B cell (primary cell): ENCODE results near the gene MAN2B2. TPM values are rescaled to one million over a fixed set of nuclear protein-coding genes. Genes with fewer than 3 reads are reported as not detected.

Source experiments
- ATAC-seq: fragments of 200-7000 bp; cut with Tn5 transposase; one replicate; pipeline ENCODE4 v1.10.0; 2021; ENCODE audit warnings: low read depth, mild to moderate bottlenecking, moderate number of reproducible peaks, moderate library complexity
- CTCF ChIA-PET: fragments of 350-600 bp; sonication (Branson Sonifier 250); formaldehyde crosslinking; loops from one replicate; lab custom pipeline; 2021; ENCODE audit warnings: antibody characterized with exemption, inconsistent platforms; lab: Charles Lee
- POLR2A ChIA-PET: fragments of 350-600 bp; sonication (Branson Sonifier 250); formaldehyde crosslinking; loops from one replicate; lab custom pipeline; 2021; ENCODE audit warnings: antibody characterized with exemption; lab: Charles Lee
- DNase-seq: peaks from one replicate; pipeline ENCODE4 v3.0.0; 2013
- H2AFZ ChIP-seq: 2 replicates; pipeline ENCODE4 v1.6.1; 2012; ENCODE audit warnings: mild to moderate bottlenecking, low read depth, low read length; ENCODE audit not compliant: insufficient read depth, poor library complexity, severe bottlenecking
- H3K27ac ChIP-seq, 2 donors: 1 replicate in 1 of 2; 2 replicates in 1 of 2; pipeline ENCODE4 v1.5.1; 2012 to 2013; ENCODE audit warnings: low read length in 2 of 2, mild to moderate bottlenecking in 2 of 2, moderate library complexity in 1 of 2
- H3K27me3 ChIP-seq, 4 experiments: fragments of 200-600 bp in 1 of 4; sonication (generic) in 1 of 4; replicated peaks in 1 of 4; 1 replicate in 2 of 4; 2 replicates in 2 of 4; pipeline versions ENCODE4 v1.6.1 to v1.7.0; 2013 to 2016; ENCODE audit warnings: low read length in 3 of 4, mild to moderate bottlenecking in 2 of 4, mixed read lengths in 1 of 4, moderate library complexity in 1 of 4; ENCODE audit not compliant: insufficient read depth in 4 of 4, control insufficient read depth in 3 of 4; ENCODE audit errors: control extremely low read depth in 1 of 4
- H3K36me3 ChIP-seq, 2 experiments: replicated peaks in 1 of 2; 1 replicate in 1 of 2; 2 replicates in 1 of 2; pipeline versions ENCODE4 v1.6.1 to v1.7.1; 2013; ENCODE audit warnings: low read length in 1 of 2; ENCODE audit not compliant: insufficient read depth in 2 of 2, control insufficient read depth in 1 of 2; ENCODE audit errors: control extremely low read depth in 1 of 2, extremely low read depth in 1 of 2
- H3K4me1 ChIP-seq, 2 donors: fragments of 200-600 bp in 1 of 2; sonication (generic) in 1 of 2; 1 replicate in 1 of 2; 2 replicates in 1 of 2; pipeline versions ENCODE4 v1.5.1 to v1.6.1; 2013 to 2017; ENCODE audit warnings: low read length in 2 of 2; ENCODE audit not compliant: control insufficient read depth in 2 of 2, insufficient read depth in 2 of 2
- H3K4me2 ChIP-seq: replicated peaks from 2 replicates; pipeline ENCODE3; 2012; ENCODE audit warnings: mild to moderate bottlenecking, low read depth, low read length; ENCODE audit not compliant: poor library complexity, severe bottlenecking
- H3K4me3 ChIP-seq, 5 experiments: fragments of 200-600 bp in 1 of 5; sonication (generic) in 1 of 5; 1 replicate in 3 of 5; 2 replicates in 2 of 5; pipeline versions ENCODE4 v1.5.1 to v1.7.0; 2011 to 2016; ENCODE audit warnings: low read length in 4 of 5, mild to moderate bottlenecking in 4 of 5, low read depth in 2 of 5, control low read depth in 1 of 5, moderate library complexity in 1 of 5; ENCODE audit not compliant: insufficient read depth in 1 of 5; ENCODE audit errors: control extremely low read depth in 1 of 5, extremely low read depth in 1 of 5
- H3K79me2 ChIP-seq: fragments of 200-600 bp; sonication (generic); one replicate; pipeline ENCODE4 v1.6.0; 2016; ENCODE audit warnings: low read length; ENCODE audit not compliant: control insufficient read depth, insufficient read depth
- H3K9ac ChIP-seq: fragments of 200-600 bp; sonication (generic); 2 replicates; pipeline ENCODE4 v1.6.1; 2017; ENCODE audit warnings: mild to moderate bottlenecking, low read length, moderate library complexity
- H3K9me3 ChIP-seq, 3 donors: one replicate each; pipeline versions ENCODE4 v1.6.1 to v1.7.1; 2013; ENCODE audit warnings: low read length in 2 of 3; ENCODE audit not compliant: control insufficient read depth in 2 of 3, insufficient read depth in 1 of 3; ENCODE audit errors: control extremely low read depth in 1 of 3
- H4K20me1 ChIP-seq: 2 replicates; pipeline ENCODE4 v1.6.0; 2012; ENCODE audit warnings: mild to moderate bottlenecking, low read length; ENCODE audit not compliant: insufficient read depth, control insufficient read depth, poor library complexity, severe bottlenecking
- H3K27ac Mint-ChIP-seq: one replicate; pipeline ENCODE4 v1.8.0; 2021; ENCODE audit warnings: mixed read lengths
- H3K27me3 Mint-ChIP-seq: one replicate; pipeline ENCODE4 v1.8.0; 2021; ENCODE audit warnings: mixed read lengths
- H3K4me1 Mint-ChIP-seq: one replicate; pipeline ENCODE4 v1.8.0; 2021; ENCODE audit warnings: mixed read lengths
- H3K4me3 Mint-ChIP-seq: one replicate; pipeline ENCODE4 v1.8.0; 2021; ENCODE audit warnings: mixed read lengths
- H3K9me3 Mint-ChIP-seq: one replicate; pipeline ENCODE4 v1.8.0; 2022; ENCODE audit warnings: mixed read lengths; ENCODE audit not compliant: insufficient read depth
- EZH2 ChIP-seq: IDR thresholded peaks from 2 replicates; pipeline ENCODE4 v1.6.1; 2012; ENCODE audit warnings: borderline replicate concordance, low read depth, mild to moderate bottlenecking, moderate library complexity, low read length; ENCODE audit not compliant: insufficient read depth, poor library complexity, severe bottlenecking
- WGBS: methylation state at CpG from one replicate; pipeline ENCODE4 v1.1.5; 2013; ENCODE audit warnings: missing lambda C conversion rate; ENCODE audit not compliant: insufficient coverage; 5-methylcytosine and 5-hydroxymethylcytosine counted together
- intact Hi-C: fragments of 100-400 bp; cut with micrococcal nuclease; formaldehyde crosslinking; loops from one replicate; pipeline ENCODE4 v1.10.0; 2022
- polyA plus RNA-seq: library from polyadenylated mRNA; depleted of rRNA; stranded (reverse); fragments of >200 nt; gene quantifications from 2 replicates; pipeline ENCODE4 v1.2.3, GENCODE V29; 2012
- total RNA-seq, 2 donors: library from RNA; stranded (reverse); fragments of 120-200 nt in 1 of 2; gene quantifications; 1 replicate in 1 of 2; 2 replicates in 1 of 2; pipeline versions ENCODE4 v1.2.3 to v1.2.4, GENCODE V29; 2013 to 2022
- TF ChIP-seq, protein P1 (sequence below): fragments of 200-600 bp; IDR thresholded peaks from one replicate; pipeline ENCODE4 v1.8.0; 2022; ENCODE audit warnings: antibody characterized with exemption, mild to moderate bottlenecking

MAN2B2 gene
- total and polyA plus RNA-seq, 2 donors (not counting 1 experiment from before 2014, with no cell fraction given), result 35.0 to 37.0 TPM

DNA sequence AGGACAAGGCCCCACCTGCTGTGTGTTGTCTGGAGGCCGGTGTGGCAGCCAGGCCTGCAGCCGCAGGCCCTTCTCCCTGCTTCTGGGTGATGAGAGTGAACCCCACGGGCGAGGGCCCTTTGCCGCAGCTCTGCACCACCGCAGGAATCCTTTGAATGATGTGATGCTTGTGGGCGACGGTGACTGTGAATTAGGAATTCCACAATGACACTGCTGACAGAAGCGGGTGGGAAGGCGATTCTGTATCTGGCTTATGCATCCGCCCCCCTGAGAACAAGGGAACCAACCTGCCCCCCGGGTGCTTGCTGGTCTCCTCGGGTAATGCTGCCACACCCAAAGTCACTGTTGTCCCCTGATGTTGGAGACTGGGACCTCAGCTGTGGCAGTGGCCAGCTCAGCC, 19.5 kb upstream of the MAN2B2 start:
- peaks cover 4% of the 10 kb centered on the region for H3K9me3 Mint-ChIP-seq
- 91% methylated on average over 13 of the region's 13 CpGs for WGBS
- H3K9ac ChIP-seq, result no peak overlapping the region
- no peaks in the 10 kb centered on the region for H3K79me2 ChIP-seq
- ChIA-PET CTCF (no interaction called here), POLR2A (no interaction called here)
- no peaks in the 10 kb centered on the region for H3K4me1 ChIP-seq
- no peak overlapping the region for H3K27ac ChIP-seq
- intact Hi-C loops, result no loop called here
- peaks cover 63% of the 10 kb centered on the region for H3K27me3 Mint-ChIP-seq
- no peak overlapping the region for H3K27ac Mint-ChIP-seq
- no peak overlapping the region for H3K4me2 ChIP-seq
- H3K36me3 ChIP-seq, result no peaks in the 10 kb centered on the region
- ATAC-seq, result no peak
- H4K20me1 ChIP-seq, result no peaks in the 10 kb centered on the region
- TF ChIP-seq EZH2, result no peak
- TF ChIP-seq, protein P1, sequence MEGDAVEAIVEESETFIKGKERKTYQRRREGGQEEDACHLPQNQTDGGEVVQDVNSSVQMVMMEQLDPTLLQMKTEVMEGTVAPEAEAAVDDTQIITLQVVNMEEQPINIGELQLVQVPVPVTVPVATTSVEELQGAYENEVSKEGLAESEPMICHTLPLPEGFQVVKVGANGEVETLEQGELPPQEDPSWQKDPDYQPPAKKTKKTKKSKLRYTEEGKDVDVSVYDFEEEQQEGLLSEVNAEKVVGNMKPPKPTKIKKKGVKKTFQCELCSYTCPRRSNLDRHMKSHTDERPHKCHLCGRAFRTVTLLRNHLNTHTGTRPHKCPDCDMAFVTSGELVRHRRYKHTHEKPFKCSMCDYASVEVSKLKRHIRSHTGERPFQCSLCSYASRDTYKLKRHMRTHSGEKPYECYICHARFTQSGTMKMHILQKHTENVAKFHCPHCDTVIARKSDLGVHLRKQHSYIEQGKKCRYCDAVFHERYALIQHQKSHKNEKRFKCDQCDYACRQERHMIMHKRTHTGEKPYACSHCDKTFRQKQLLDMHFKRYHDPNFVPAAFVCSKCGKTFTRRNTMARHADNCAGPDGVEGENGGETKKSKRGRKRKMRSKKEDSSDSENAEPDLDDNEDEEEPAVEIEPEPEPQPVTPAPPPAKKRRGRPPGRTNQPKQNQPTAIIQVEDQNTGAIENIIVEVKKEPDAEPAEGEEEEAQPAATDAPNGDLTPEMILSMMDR, result no peak
- no peak overlapping the region for H3K4me3 ChIP-seq
- DNase-seq, result no peak
- H2AFZ ChIP-seq, result no peak overlapping the region
- no peak overlapping the region for H3K4me3 Mint-ChIP-seq
- H3K9me3 ChIP-seq, result peaks cover 0 to 16% (median 2%) of the 10 kb centered on the region in 3 donors
- H3K27me3 ChIP-seq, result peaks cover 0 to 23% (median 9%) of the 10 kb centered on the region in 4 experiments
- no peaks in the 10 kb centered on the region for H3K4me1 Mint-ChIP-seq

DNA sequence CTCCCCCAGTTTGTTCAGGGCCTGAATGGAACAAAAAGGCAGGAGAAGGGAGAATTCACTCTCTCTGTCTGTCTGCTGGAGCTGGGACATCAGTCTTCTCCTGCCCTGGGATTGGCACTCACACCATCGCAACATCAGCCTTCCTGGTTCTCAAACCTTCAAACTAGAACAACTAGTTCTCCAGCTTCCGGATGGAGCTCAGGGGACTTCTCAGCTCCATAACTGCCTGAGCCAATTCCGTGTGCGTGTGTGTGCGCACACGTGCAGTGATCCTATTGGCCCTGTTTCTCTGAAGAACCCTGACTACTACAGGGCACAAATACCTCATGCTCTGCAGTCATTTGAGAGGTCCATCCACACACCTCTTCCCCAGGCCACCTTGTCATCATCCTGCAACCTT, 18.7 kb upstream of the MAN2B2 start:
- no peaks in the 10 kb centered on the region for H3K4me1 Mint-ChIP-seq
- ATAC-seq (no peak), DNase-seq (no peak)
- no peaks in the 10 kb centered on the region for H3K4me1 ChIP-seq
- no peak overlapping the region for H3K4me2 ChIP-seq
- H3K79me2 ChIP-seq, result no peaks in the 10 kb centered on the region
- no peak for TF ChIP-seq EZH2
- TF ChIP-seq, protein P1, result no peak
- POLR2A ChIA-PET, result no interaction called here
- peaks cover 68% of the 10 kb centered on the region for H3K27me3 Mint-ChIP-seq
- intact Hi-C loops, result no loop called here
- H3K9me3 Mint-ChIP-seq, result peaks cover 4% of the 10 kb centered on the region
- H3K27ac Mint-ChIP-seq, result no peak overlapping the region
- CTCF ChIA-PET, result no interaction called here
- no peak overlapping the region for H3K4me3 ChIP-seq
- H3K9me3 ChIP-seq, result peaks cover 0 to 10% (median 2%) of the 10 kb centered on the region in 3 donors
- no peaks in the 10 kb centered on the region for H3K36me3 ChIP-seq
- H2AFZ ChIP-seq, result no peak overlapping the region
- no peaks in the 10 kb centered on the region for H4K20me1 ChIP-seq
- peaks cover 0 to 25% (median 10%) of the 10 kb centered on the region in 4 experiments for H3K27me3 ChIP-seq
- H3K4me3 Mint-ChIP-seq, result no peak overlapping the region
- no peak overlapping the region for H3K9ac ChIP-seq
- WGBS, result 87% methylated on average over 6 of the region's 6 CpGs
- H3K27ac ChIP-seq, result no peak overlapping the region
